ENCODE results near the gene LURAP1L.

Gene LURAP1L

DNA sequence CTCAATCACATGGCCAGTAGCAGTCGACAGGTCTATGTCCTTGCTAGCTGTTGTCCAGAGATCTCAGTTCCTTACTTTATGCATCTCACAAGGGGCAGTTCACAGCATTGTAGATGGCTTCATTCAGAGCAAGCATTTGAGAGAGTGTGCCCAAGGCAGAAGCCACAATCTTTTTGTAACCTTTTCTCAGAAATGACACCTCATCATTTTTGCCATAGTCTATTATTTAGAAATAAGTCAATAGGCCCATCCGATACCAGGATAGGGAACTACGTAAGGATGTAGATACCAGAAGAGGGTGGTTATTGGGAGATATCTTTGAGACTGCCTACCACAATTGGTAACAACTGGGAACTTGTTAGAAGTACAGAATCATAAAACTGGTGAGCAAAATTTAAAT lies 37.1 kb downstream of the LURAP1L start:
- no peak for DNase-seq
- TF ChIP-seq, protein P1, sequence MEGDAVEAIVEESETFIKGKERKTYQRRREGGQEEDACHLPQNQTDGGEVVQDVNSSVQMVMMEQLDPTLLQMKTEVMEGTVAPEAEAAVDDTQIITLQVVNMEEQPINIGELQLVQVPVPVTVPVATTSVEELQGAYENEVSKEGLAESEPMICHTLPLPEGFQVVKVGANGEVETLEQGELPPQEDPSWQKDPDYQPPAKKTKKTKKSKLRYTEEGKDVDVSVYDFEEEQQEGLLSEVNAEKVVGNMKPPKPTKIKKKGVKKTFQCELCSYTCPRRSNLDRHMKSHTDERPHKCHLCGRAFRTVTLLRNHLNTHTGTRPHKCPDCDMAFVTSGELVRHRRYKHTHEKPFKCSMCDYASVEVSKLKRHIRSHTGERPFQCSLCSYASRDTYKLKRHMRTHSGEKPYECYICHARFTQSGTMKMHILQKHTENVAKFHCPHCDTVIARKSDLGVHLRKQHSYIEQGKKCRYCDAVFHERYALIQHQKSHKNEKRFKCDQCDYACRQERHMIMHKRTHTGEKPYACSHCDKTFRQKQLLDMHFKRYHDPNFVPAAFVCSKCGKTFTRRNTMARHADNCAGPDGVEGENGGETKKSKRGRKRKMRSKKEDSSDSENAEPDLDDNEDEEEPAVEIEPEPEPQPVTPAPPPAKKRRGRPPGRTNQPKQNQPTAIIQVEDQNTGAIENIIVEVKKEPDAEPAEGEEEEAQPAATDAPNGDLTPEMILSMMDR (IDR thresholded peaks at IDR 0.05; ENCODE audit: low read depth, low read length): no peak
- Histone ChIP-seq H3K36me3 (no peaks in the 10 kb centered on the region), H3K4me3 (ENCODE audit: low read depth, low read length) (no peak overlapping the region; the same call in 1 of the 2 replicates), H3K9me3 (no peaks in the 10 kb centered on the region), H3K4me1 (peaks cover 33% of the 10 kb centered on the region), H3K27me3 (no peaks in the 10 kb centered on the region)

DNA sequence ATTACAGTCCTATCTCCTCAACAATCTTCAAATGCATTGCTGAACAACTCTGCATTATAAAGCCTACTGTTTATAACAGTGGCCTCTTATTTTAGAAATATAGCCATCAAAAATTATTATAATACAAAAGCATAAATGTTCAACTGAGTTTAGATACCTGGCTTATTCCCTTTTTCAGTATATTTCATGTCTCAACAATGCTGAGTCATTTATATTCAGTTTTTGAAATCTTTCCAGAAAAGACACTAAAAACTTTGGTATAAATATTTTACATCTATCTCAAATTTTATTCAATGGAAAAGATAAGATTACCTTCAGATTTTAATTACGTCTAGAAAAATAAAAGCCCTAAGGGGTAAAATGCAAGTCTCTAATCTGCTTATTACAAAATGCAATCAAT lies 37.9 kb downstream of the LURAP1L start:
- Histone ChIP-seq H3K4me1 (peaks cover 33% of the 10 kb centered on the region), H3K27me3 (no peaks in the 10 kb centered on the region), H3K36me3 (no peaks in the 10 kb centered on the region), H3K9me3 (no peaks in the 10 kb centered on the region), H3K4me3 (ENCODE audit: low read depth, low read length) (peak overlapping the region; percentile 58)
- TF ChIP-seq, protein P1 (IDR thresholded peaks at IDR 0.05; ENCODE audit: low read depth, low read length): no peak
- no peak for DNase-seq

DNA sequence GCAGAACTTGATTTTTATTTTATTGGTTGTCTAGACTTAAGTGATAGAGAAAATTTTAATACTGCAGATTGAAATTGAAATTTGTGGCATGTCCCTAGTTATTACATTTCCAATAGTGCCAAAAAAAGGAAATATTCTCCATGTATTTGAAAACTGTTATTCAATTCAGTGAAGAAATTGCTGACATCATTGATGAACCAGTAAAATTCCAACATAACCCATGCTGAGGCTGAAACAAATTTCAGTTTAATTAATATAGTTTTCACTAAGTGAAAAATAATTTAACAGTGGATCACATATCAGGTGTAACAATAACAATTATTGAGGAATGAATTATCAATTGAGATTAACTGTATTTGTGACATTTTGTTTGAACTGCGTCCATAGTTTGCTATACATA lies 38.7 kb downstream of the LURAP1L start:
- H3K4me1 ChIP-seq: peaks cover 33% of the 10 kb centered on the region
- no peaks in the 10 kb centered on the region for H3K27me3 ChIP-seq
- no peaks in the 10 kb centered on the region for H3K36me3 ChIP-seq
- H3K4me3 ChIP-seq (ENCODE audit: low read depth, low read length): peak overlapping the region; percentile 58
- DNase-seq: no peak
- TF ChIP-seq, protein P1 (IDR thresholded peaks at IDR 0.05; ENCODE audit: low read depth, low read length): no peak
- H3K9me3 ChIP-seq: no peaks in the 10 kb centered on the region

DNA sequence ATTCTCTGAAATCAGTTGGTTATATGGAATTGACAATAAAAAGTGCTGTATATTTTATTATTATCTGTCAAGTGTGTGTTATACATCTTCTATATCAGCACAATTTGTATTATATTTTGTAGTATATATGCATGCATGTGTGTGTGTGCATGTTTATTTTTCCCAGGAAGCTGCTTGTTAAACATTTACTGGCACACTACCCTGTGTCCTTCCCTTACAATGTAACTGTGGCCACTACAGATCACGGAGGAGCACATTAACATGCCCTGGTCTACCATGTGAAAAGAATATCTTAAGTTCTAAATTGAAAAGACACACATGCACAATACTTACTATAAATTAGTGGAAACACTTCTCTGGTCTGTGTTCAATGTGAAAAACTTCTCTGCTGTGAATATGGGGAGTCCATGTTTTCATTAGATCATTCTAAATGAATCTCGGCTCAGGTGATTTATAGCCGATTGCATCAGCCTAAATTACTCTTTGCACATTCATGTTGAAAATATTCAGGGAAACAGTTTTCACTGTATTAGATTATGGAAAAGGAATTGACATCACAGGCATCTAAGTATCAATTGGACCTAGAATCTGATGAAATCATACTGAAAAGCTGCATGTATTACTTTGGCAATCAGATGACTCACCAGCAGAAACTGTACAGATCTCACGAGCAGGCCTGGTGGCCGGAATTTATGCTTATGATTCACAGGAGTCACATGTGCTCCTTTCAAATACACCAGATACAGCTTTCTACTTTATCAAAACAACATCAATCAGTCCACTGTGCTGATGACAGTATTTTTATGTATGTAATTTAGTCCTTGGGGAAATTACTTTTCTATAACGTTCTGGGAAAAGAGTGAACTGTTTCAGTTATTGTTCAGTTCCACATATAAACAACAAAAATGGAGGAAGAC lies 39.4 kb downstream of the LURAP1L start:
- TF ChIP-seq, protein P1 (IDR thresholded peaks at IDR 0.05; ENCODE audit: low read depth, low read length): peak; percentile 39
- peaks cover 33% of the 10 kb centered on the region for H3K4me1 ChIP-seq
- no peaks in the 10 kb centered on the region for H3K27me3 ChIP-seq
- no peaks in the 10 kb centered on the region for H3K9me3 ChIP-seq
- no peaks in the 10 kb centered on the region for H3K36me3 ChIP-seq
- peak; percentile 82 for DNase-seq
- peak overlapping the region; percentile 58 for H3K4me3 ChIP-seq (ENCODE audit: low read depth, low read length)

DNA sequence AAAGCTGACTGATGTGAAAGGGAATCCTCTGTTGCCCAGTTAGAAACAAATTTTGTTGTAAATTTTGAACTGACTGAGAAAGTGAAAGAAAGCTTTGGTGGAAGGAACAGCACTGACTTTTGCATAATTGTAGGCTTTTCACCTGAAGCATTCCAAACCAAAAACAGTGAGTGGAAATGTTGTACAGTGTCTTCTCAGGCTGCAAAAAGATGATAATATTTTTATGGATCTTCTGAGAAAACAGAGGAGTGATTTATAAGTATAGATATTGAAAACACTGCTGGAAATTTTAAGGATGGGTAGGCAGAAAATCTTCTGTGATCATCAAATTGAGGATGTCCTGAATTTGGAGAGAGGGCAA lies 40.0 kb downstream of the LURAP1L start:
- no peaks in the 10 kb centered on the region for H3K27me3 ChIP-seq
- TF ChIP-seq, protein P1 (IDR thresholded peaks at IDR 0.05; ENCODE audit: low read depth, low read length): no peak
- H3K4me1 ChIP-seq: peaks cover 33% of the 10 kb centered on the region
- peak overlapping the region; percentile 30 for H3K4me3 ChIP-seq (ENCODE audit: low read depth, low read length)
- no peaks in the 10 kb centered on the region for H3K36me3 ChIP-seq
- no peaks in the 10 kb centered on the region for H3K9me3 ChIP-seq
- DNase-seq: no peak

DNA sequence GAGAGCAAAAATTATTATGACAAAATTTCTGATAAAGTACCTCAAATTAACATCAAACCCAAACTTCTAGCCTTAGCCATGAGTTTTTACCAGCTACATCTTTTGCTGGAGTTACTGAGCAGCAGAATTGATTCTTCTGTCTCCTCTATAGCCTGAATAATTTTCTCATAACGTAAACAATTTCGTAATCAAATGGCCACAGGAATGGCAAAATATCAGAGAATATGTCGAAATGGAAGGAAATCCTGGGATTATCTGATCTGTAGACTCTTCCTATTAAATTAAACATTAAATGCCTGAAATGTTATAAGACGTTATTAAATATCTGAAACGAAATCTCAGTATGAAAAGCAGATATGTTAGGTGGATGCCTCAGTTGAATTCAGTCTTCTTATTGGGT lies 41.1 kb downstream of the LURAP1L start:
- TF ChIP-seq, protein P1 (IDR thresholded peaks at IDR 0.05; ENCODE audit: low read depth, low read length): no peak
- H3K27me3 ChIP-seq: no peaks in the 10 kb centered on the region
- no peak overlapping the region for H3K4me3 ChIP-seq (ENCODE audit: low read depth, low read length)
- no peaks in the 10 kb centered on the region for H3K36me3 ChIP-seq
- H3K9me3 ChIP-seq: no peaks in the 10 kb centered on the region
- DNase-seq: no peak
- H3K4me1 ChIP-seq: peaks cover 33% of the 10 kb centered on the region

Data from BE2C (cell line).